CD14-positive monocyte (primary cell): Measurements from ENCODE around the gene OR5AP2. TPM values are rescaled to one million over a fixed set of nuclear protein-coding genes. Genes with fewer than 3 reads are reported as not detected.

Experiments used
- DNase-seq, 3 donors: peaks; one replicate each; pipeline ENCODE4 v3.0.0-alpha.2; 2011 to 2022
- H2AFZ ChIP-seq: 2 replicates; pipeline ENCODE4 v1.6.0; 2012; ENCODE audit warnings: mild to moderate bottlenecking, low read depth, low read length, inconsistent platforms; ENCODE audit not compliant: insufficient read depth, poor library complexity, severe bottlenecking
- H3K27ac ChIP-seq, 2 donors: 1 replicate in 1 of 2; 2 replicates in 1 of 2; pipeline ENCODE4 v1.5.1; 2012 to 2013; ENCODE audit warnings: low read length in 2 of 2, control low read depth in 1 of 2, inconsistent platforms in 1 of 2, low read depth in 1 of 2, mild to moderate bottlenecking in 1 of 2
- H3K27me3 ChIP-seq, 2 donors: one replicate each; pipeline versions ENCODE4 v1.6.0 to v1.6.1; 2011 to 2013; ENCODE audit warnings: low read length in 2 of 2; ENCODE audit not compliant: control insufficient read depth in 2 of 2, insufficient read depth in 2 of 2
- H3K36me3 ChIP-seq, 2 donors: replicated peaks in 1 of 2; 1 replicate in 1 of 2; 2 replicates in 1 of 2; pipeline versions ENCODE4 v1.5.1 to v1.6.1; 2012 to 2013; ENCODE audit warnings: low read length in 2 of 2, control low read depth in 1 of 2, inconsistent platforms in 1 of 2, mild to moderate bottlenecking in 1 of 2; ENCODE audit not compliant: insufficient read depth in 2 of 2, control insufficient read depth in 1 of 2
- H3K4me1 ChIP-seq, 2 donors: 1 replicate in 1 of 2; 2 replicates in 1 of 2; pipeline versions ENCODE4 v1.5.1 to v1.6.1; 2012 to 2013; ENCODE audit warnings: low read length in 2 of 2, control low read depth in 1 of 2, inconsistent platforms in 1 of 2, mild to moderate bottlenecking in 1 of 2, moderate library complexity in 1 of 2; ENCODE audit not compliant: insufficient read depth in 2 of 2, control insufficient read depth in 1 of 2
- H3K4me2 ChIP-seq: replicated peaks from 2 replicates; pipeline ENCODE3; 2012; ENCODE audit warnings: low read length, moderate library complexity, mild to moderate bottlenecking; ENCODE audit not compliant: poor library complexity, severe bottlenecking; ENCODE audit errors: extremely low read depth
- H3K4me3 ChIP-seq, 3 experiments: fragments of 200-600 bp in 1 of 3; sonication (generic) in 1 of 3; replicated peaks in 1 of 3; 1 replicate in 2 of 3; 2 replicates in 1 of 3; pipeline ENCODE4 v1.5.1; 2011 to 2013; ENCODE audit warnings: low read length in 3 of 3, mild to moderate bottlenecking in 3 of 3, control low read depth in 2 of 3, low read depth in 2 of 3, inconsistent platforms in 1 of 3, moderate library complexity in 1 of 3
- H3K79me2 ChIP-seq: 2 replicates; pipeline ENCODE4 v1.6.0; 2012; ENCODE audit warnings: mild to moderate bottlenecking, control low read depth, inconsistent platforms, low read length, moderate library complexity; ENCODE audit not compliant: insufficient read depth
- H3K9ac ChIP-seq: 2 replicates; pipeline ENCODE4 v1.6.0; 2017; ENCODE audit warnings: low read length, mild to moderate bottlenecking; ENCODE audit not compliant: insufficient read depth, poor library complexity, severe bottlenecking
- H3K9me3 ChIP-seq, 2 donors: replicated peaks in 1 of 2; 1 replicate in 1 of 2; 2 replicates in 1 of 2; pipeline versions ENCODE4 v1.5.1 to v1.6.1; 2012 to 2013; ENCODE audit warnings: low read length in 2 of 2, control low read depth in 1 of 2; ENCODE audit not compliant: control insufficient read depth in 1 of 2, insufficient read depth in 1 of 2
- H4K20me1 ChIP-seq: 2 replicates; pipeline ENCODE4 v1.6.0; 2012; ENCODE audit warnings: mild to moderate bottlenecking, low read length, control low read depth, moderate library complexity; ENCODE audit not compliant: insufficient read depth
- H3K27ac Mint-ChIP-seq, 7 donors: one replicate each; pipeline ENCODE4 v1.8.0; 2020; ENCODE audit warnings: mild to moderate bottlenecking in 7 of 7, mixed read lengths in 7 of 7, moderate library complexity in 6 of 7, inconsistent platforms in 2 of 7
- H3K27me3 Mint-ChIP-seq, 3 donors: one replicate each; pipeline ENCODE4 v1.8.0; 2021 to 2022; ENCODE audit warnings: low read depth in 3 of 3, mild to moderate bottlenecking in 3 of 3, mixed read lengths in 3 of 3, moderate library complexity in 3 of 3, inconsistent platforms in 1 of 3
- H3K36me3 Mint-ChIP-seq, 2 donors: one replicate each; pipeline ENCODE4 v1.8.0; 2020; ENCODE audit warnings: mixed read lengths in 2 of 2, inconsistent platforms in 1 of 2, mild to moderate bottlenecking in 1 of 2
- H3K4me1 Mint-ChIP-seq: one replicate; pipeline ENCODE4 v1.8.0; 2020; ENCODE audit warnings: mild to moderate bottlenecking, mixed read lengths
- H3K4me3 Mint-ChIP-seq, 2 donors: one replicate each; pipeline ENCODE4 v1.8.0; 2020; ENCODE audit warnings: mild to moderate bottlenecking in 2 of 2, mixed read lengths in 2 of 2, moderate library complexity in 1 of 2
- H3K9me3 Mint-ChIP-seq, 7 donors: one replicate each; pipeline ENCODE4 v1.8.0; 2020 to 2022; ENCODE audit warnings: mixed read lengths in 7 of 7, mild to moderate bottlenecking in 6 of 7, moderate library complexity in 6 of 7, inconsistent platforms in 2 of 7
- CTCF ChIP-seq: fragments of 200-600 bp; IDR thresholded peaks from one replicate; pipeline ENCODE4 v1.8.0; 2022; ENCODE audit warnings: antibody characterized with exemption, mild to moderate bottlenecking
- WGBS: methylation state at CpG from one replicate; pipeline ENCODE4 v1.1.5; 2013; ENCODE audit warnings: missing lambda C conversion rate; ENCODE audit not compliant: insufficient coverage; 5-methylcytosine and 5-hydroxymethylcytosine counted together
- intact Hi-C, 2 donors: fragments of 100-400 bp; cut with micrococcal nuclease; formaldehyde crosslinking; loops; one replicate each; pipeline versions ENCODE4 v1.15.0 to v1.15.1; 2023
- polyA plus RNA-seq, 3 donors: library from polyadenylated mRNA; depleted of rRNA in 1 of 3; unstranded in 2 of 3; stranded (reverse) in 1 of 3; fragments of 300-500 nt in 2 of 3; fragments of >200 nt in 1 of 3; fragmentation: Illumina TruSeq in 2 of 3; gene quantifications; 1 replicate in 2 of 3; 2 replicates in 1 of 3; pipeline ENCODE4 v1.2.3, GENCODE V29; 2012 to 2021

OR5AP2 gene
- polyA plus RNA-seq, 3 donors: not detected

- H2AFZ ChIP-seq: no peak overlapping the region
- WGBS: 100% methylated on average over 1 of the region's 2 CpGs
These were observed 9.9 kb downstream of the OR5AP2 start for GRCh38 chr11:56632329-56632728.

GRCh38 chr11:56625946-56626345 lies 16.3 kb downstream of the OR5AP2 start:
- H3K4me3 Mint-ChIP-seq: no peak overlapping the region
- Histone ChIP-seq H4K20me1 (no peaks in the 10 kb centered on the region), H3K9me3 (no peaks in the 10 kb centered on the region), H3K4me2 (no peak overlapping the region), H3K4me1 (no peaks in the 10 kb centered on the region), H3K79me2 (no peaks in the 10 kb centered on the region), H3K4me3 (no peak overlapping the region), H3K36me3 (no peaks in the 10 kb centered on the region), H3K27me3 (no peaks in the 10 kb centered on the region), H2AFZ (no peak overlapping the region), H3K9ac (no peak overlapping the region), H3K27ac (no peak overlapping the region)
- intact Hi-C loops: no loop called here
- no peaks in the 10 kb centered on the region for H3K9me3 Mint-ChIP-seq
- no CpG with 5 or more reads among the region's 2 CpGs for WGBS
- no peak for TF ChIP-seq CTCF
- DNase-seq: no peak
- no peaks in the 10 kb centered on the region for H3K4me1 Mint-ChIP-seq
- H3K27me3 Mint-ChIP-seq: peaks cover 0 to 1% (median 0%) of the 10 kb centered on the region in 3 donors
- no peaks in the 10 kb centered on the region for H3K36me3 Mint-ChIP-seq
- no peak overlapping the region for H3K27ac Mint-ChIP-seq

More at GRCh38 chr11:56632329-56632728, 9.9 kb downstream of the OR5AP2 start:
- Histone ChIP-seq H3K4me2 (no peak overlapping the region), H3K9ac (no peak overlapping the region), H3K9me3 (no peaks in the 10 kb centered on the region), H3K79me2 (no peaks in the 10 kb centered on the region), H3K27me3 (no peaks in the 10 kb centered on the region), H3K4me3 (no peak overlapping the region), H3K4me1 (no peaks in the 10 kb centered on the region), H3K27ac (no peak overlapping the region), H4K20me1 (no peaks in the 10 kb centered on the region), H3K36me3 (no peaks in the 10 kb centered on the region)
- Mint-ChIP-seq H3K9me3 (peaks cover 0 to 1% (median 0%) of the 10 kb centered on the region in 7 donors), H3K27me3 (peaks cover 0 to 1% (median 0%) of the 10 kb centered on the region in 3 donors), H3K4me3 (no peak overlapping the region), H3K4me1 (no peaks in the 10 kb centered on the region), H3K27ac (no peak overlapping the region), H3K36me3 (no peaks in the 10 kb centered on the region)
- DNase-seq: no peak
- no peak for TF ChIP-seq CTCF
- intact Hi-C loops: no loop called here
